ENCODE results near the gene SYCE3. TPM values are rescaled to one million over a fixed set of nuclear protein-coding genes. Genes with fewer than 3 reads are reported as not detected.

SYCE3 gene
- polyA plus RNA-seq, 3 donors, result 1.9 to 3.1 TPM; not detected in 1

- no peaks in the 10 kb centered on the region for H3K27me3 ChIP-seq (ENCODE audit: control insufficient read depth in 2 of 2, insufficient read depth in 2 of 2, low read length in 2 of 2)
- Mint-ChIP-seq H3K4me1 (peaks cover 76% of the 10 kb centered on the region), H3K4me3 (peak overlapping the region; percentile 69 to 82), H3K27ac (peak overlapping the region; percentile 97 to 100 (median 99)), H3K9me3 (no peaks in the 10 kb centered on the region), H3K27me3 (ENCODE audit: low read depth in 3 of 3) (peaks cover 0 to 1% (median 0%) of the 10 kb centered on the region in 3 donors), H3K36me3 (peaks cover 6 to 9% of the 10 kb centered on the region in 2 donors)
- H4K20me1 ChIP-seq (ENCODE audit: insufficient read depth, low read length), result no peaks in the 10 kb centered on the region
- H3K4me1 ChIP-seq (ENCODE audit: control insufficient read depth in 1 of 2, insufficient read depth in 2 of 2, low read length in 2 of 2), result peaks cover 96 to 99% of the 10 kb centered on the region in 2 donors
- no peaks in the 10 kb centered on the region for H3K36me3 ChIP-seq (replicated peaks in 1 of 2; ENCODE audit: control insufficient read depth in 1 of 2, insufficient read depth in 2 of 2, low read length in 2 of 2)
- peak in 1 of 3 donors; percentile 10 for DNase-seq
- H3K27ac ChIP-seq (ENCODE audit: low read depth in 1 of 2, low read length in 2 of 2), result peak overlapping the region; percentile 99 to 100
- no peak overlapping the region for H2AFZ ChIP-seq (ENCODE audit: insufficient read depth, low read depth, low read length, poor library complexity, severe bottlenecking)
- peak overlapping the region in 2 of 3 experiments; percentile 28 to 47 for H3K4me3 ChIP-seq (replicated peaks in 1 of 3; ENCODE audit: low read depth in 2 of 3, low read length in 3 of 3)
- no CpG with 5 or more reads among the region's 10 CpGs for WGBS (ENCODE audit: insufficient coverage)
- TF ChIP-seq CTCF (IDR thresholded peaks at IDR 0.05), result no peak
- H3K4me2 ChIP-seq (replicated peaks; ENCODE audit: extremely low read depth, low read length, poor library complexity, severe bottlenecking), result peak overlapping the region; percentile 52
- H3K9ac ChIP-seq (ENCODE audit: insufficient read depth, low read length, poor library complexity, severe bottlenecking), result peak overlapping the region; percentile 92
- H3K9me3 ChIP-seq (replicated peaks in 1 of 2; ENCODE audit: control insufficient read depth in 1 of 2, insufficient read depth in 1 of 2, low read length in 2 of 2), result no peaks in the 10 kb centered on the region
- H3K79me2 ChIP-seq (ENCODE audit: insufficient read depth, low read length), result peaks cover 27% of the 10 kb centered on the region
- intact Hi-C loops (cut with micrococcal nuclease), result no loop called here
Measured at GRCh38 chr22:50540381-50540780, 22.3 kb downstream of the SYCE3 start.

- Histone ChIP-seq H3K4me2 (replicated peaks; ENCODE audit: extremely low read depth, low read length, poor library complexity, severe bottlenecking) (peak overlapping the region; percentile 32), H4K20me1 (ENCODE audit: insufficient read depth, low read length) (no peaks in the 10 kb centered on the region), H3K27ac (ENCODE audit: low read depth in 1 of 2, low read length in 2 of 2) (peak overlapping the region; percentile 99 to 100), H3K27me3 (ENCODE audit: control insufficient read depth in 2 of 2, insufficient read depth in 2 of 2, low read length in 2 of 2) (no peaks in the 10 kb centered on the region), H2AFZ (ENCODE audit: insufficient read depth, low read depth, low read length, poor library complexity, severe bottlenecking) (no peak overlapping the region), H3K4me3 (replicated peaks in 1 of 3; ENCODE audit: low read depth in 2 of 3, low read length in 3 of 3) (peak overlapping the region in 1 of 3 experiments; percentile 29), H3K9ac (ENCODE audit: insufficient read depth, low read length, poor library complexity, severe bottlenecking) (peak overlapping the region; percentile 92), H3K9me3 (replicated peaks in 1 of 2; ENCODE audit: control insufficient read depth in 1 of 2, insufficient read depth in 1 of 2, low read length in 2 of 2) (no peaks in the 10 kb centered on the region), H3K79me2 (ENCODE audit: insufficient read depth, low read length) (peaks cover 30% of the 10 kb centered on the region), H3K4me1 (ENCODE audit: control insufficient read depth in 1 of 2, insufficient read depth in 2 of 2, low read length in 2 of 2) (peaks cover 96 to 99% of the 10 kb centered on the region in 2 donors), H3K36me3 (replicated peaks in 1 of 2; ENCODE audit: control insufficient read depth in 1 of 2, insufficient read depth in 2 of 2, low read length in 2 of 2) (no peaks in the 10 kb centered on the region)
- H3K9me3 Mint-ChIP-seq, result no peaks in the 10 kb centered on the region
- no peak for DNase-seq
- no peak for TF ChIP-seq CTCF (IDR thresholded peaks at IDR 0.05)
- peaks cover 84% of the 10 kb centered on the region for H3K4me1 Mint-ChIP-seq
- peaks cover 8 to 9% of the 10 kb centered on the region in 2 donors for H3K36me3 Mint-ChIP-seq
- H3K27me3 Mint-ChIP-seq (ENCODE audit: low read depth in 3 of 3), result peaks cover 0 to 1% (median 0%) of the 10 kb centered on the region in 3 donors
- H3K27ac Mint-ChIP-seq, result peak overlapping the region; percentile 99 to 100 (median 100)
- 76% methylated on average over 8 of the region's 13 CpGs for WGBS (ENCODE audit: insufficient coverage)
- intact Hi-C loops (cut with micrococcal nuclease), result loop anchor here in 1 of 2 donors (10.0 kb wide), 1 partner anchor 603 kb away; no protein-coding TSS in a partner anchor
- peak overlapping the region; percentile 61 to 67 for H3K4me3 Mint-ChIP-seq
Measured at GRCh38 chr22:50537765-50538164, 25.0 kb downstream of the SYCE3 start.

Data from CD14-positive monocyte (primary cell).